Activated naive CD4-positive, alpha-beta T cell treated with anti-CD3 and anti-CD28 coated beads, Interleukin-2, amount 10 ng/mL, durations not matched to agents 7 days and 5 days (primary cell): ENCODE results near the gene UCP2.

Experiments used
- CTCF ChIA-PET: fragments of 350-600 bp; sonication (Branson Sonifier 250); formaldehyde crosslinking; loops from one replicate; lab custom pipeline; 2021; ENCODE audit warnings: antibody characterized with exemption; lab: Charles Lee
- DNase-seq: peaks from one replicate; pipeline ENCODE4 v3.0.0-alpha.2; 2020
- H3K27ac Mint-ChIP-seq: one replicate; pipeline ENCODE4 v1.8.0; 2021; ENCODE audit warnings: mild to moderate bottlenecking, moderate library complexity, mixed read lengths
- H3K27me3 Mint-ChIP-seq: one replicate; pipeline ENCODE4 v1.8.0; 2021; ENCODE audit warnings: mild to moderate bottlenecking, mixed read lengths
- H3K36me3 Mint-ChIP-seq: one replicate; pipeline ENCODE4 v1.8.0; 2021; ENCODE audit warnings: mixed read lengths
- H3K4me1 Mint-ChIP-seq: one replicate; pipeline ENCODE4 v1.8.0; 2021; ENCODE audit warnings: mixed read lengths
- H3K4me3 Mint-ChIP-seq: one replicate; pipeline ENCODE4 v1.8.0; 2021; ENCODE audit warnings: mild to moderate bottlenecking, moderate library complexity, mixed read lengths
- H3K9me3 Mint-ChIP-seq: one replicate; pipeline ENCODE4 v1.8.0; 2021; ENCODE audit warnings: mixed read lengths

The UCP2 gene

GRCh38 chr11:74005721-74006517 is 23.3 kb upstream of the UCP2 start:
- CTCF ChIA-PET: interaction anchor here (1.0 to 1.8 kb wide), 7 partner anchors 9 to 36 kb away, joined by 3 to 9 read pairs (median 4); no protein-coding TSS in a partner anchor
- Mint-ChIP-seq H3K27ac (peak overlapping the region; percentile 94), H3K9me3 (no peaks in the 10 kb centered on the region), H3K4me1 (peaks cover 67% of the 10 kb centered on the region), H3K27me3 (no peaks in the 10 kb centered on the region), H3K36me3 (peaks cover 27% of the 10 kb centered on the region), H3K4me3 (no peak overlapping the region)
- no peak for DNase-seq

GRCh38 chr11:74004759-74005615 is 22.3 kb upstream of the UCP2 start:
- Mint-ChIP-seq H3K9me3 (no peaks in the 10 kb centered on the region), H3K4me3 (peak overlapping the region; percentile 68), H3K27ac (peak overlapping the region; percentile 94), H3K27me3 (no peaks in the 10 kb centered on the region), H3K36me3 (peaks cover 23% of the 10 kb centered on the region), H3K4me1 (peaks cover 60% of the 10 kb centered on the region)
- CTCF ChIA-PET: interaction anchor here (0.6 to 1.8 kb wide), 10 partner anchors 9 to 166 kb away, joined by 3 to 9 read pairs (median 4); partner anchors contain the start of genes C2CD3 and PPME1
- DNase-seq: peak; percentile 93

- no peaks in the 10 kb centered on the region for H3K9me3 Mint-ChIP-seq
- H3K4me1 Mint-ChIP-seq: peaks cover 61% of the 10 kb centered on the region
- no peaks in the 10 kb centered on the region for H3K27me3 Mint-ChIP-seq
Observed at GRCh38 chr11:74004046-74004695, 21.5 kb upstream of the UCP2 start.

GRCh38 chr11:74002832-74003231 is 20.2 kb upstream of the UCP2 start:
- H3K9me3 Mint-ChIP-seq: no peaks in the 10 kb centered on the region
- no peak overlapping the region for H3K27ac Mint-ChIP-seq
- peaks cover 54% of the 10 kb centered on the region for H3K4me1 Mint-ChIP-seq
- no peak for DNase-seq
- no peaks in the 10 kb centered on the region for H3K27me3 Mint-ChIP-seq
- CTCF ChIA-PET: interaction anchor here (1.2 kb wide), 1 partner anchor 22 kb away, joined by 3 read pairs; no protein-coding TSS in a partner anchor
- H3K4me3 Mint-ChIP-seq: no peak overlapping the region
- peaks cover 25% of the 10 kb centered on the region for H3K36me3 Mint-ChIP-seq

More at GRCh38 chr11:74004046-74004695, 21.5 kb upstream of the UCP2 start:
- CTCF ChIA-PET: interaction anchor here (1.0 to 1.8 kb wide), 5 partner anchors 11 to 167 kb away, joined by 3 to 7 read pairs (median 3); partner anchors contain the start of genes C2CD3 and PPME1
- no peak for DNase-seq
- Mint-ChIP-seq H3K27ac (peak overlapping the region; percentile 77), H3K36me3 (peaks cover 25% of the 10 kb centered on the region), H3K4me3 (no peak overlapping the region)

- Mint-ChIP-seq H3K9me3 (no peaks in the 10 kb centered on the region), H3K27ac (no peak overlapping the region), H3K36me3 (peaks cover 25% of the 10 kb centered on the region), H3K27me3 (no peaks in the 10 kb centered on the region), H3K4me1 (peaks cover 62% of the 10 kb centered on the region), H3K4me3 (no peak overlapping the region)
- DNase-seq: no peak
- CTCF ChIA-PET: interaction anchor here (1.4 kb wide), 1 partner anchor 38 kb away, joined by 4 read pairs; no protein-coding TSS in a partner anchor
Observed at GRCh38 chr11:74001822-74002286, 19.2 kb upstream of the UCP2 start.

GRCh38 chr11:74000307-74001133 is 17.9 kb upstream of the UCP2 start:
- peaks cover 63% of the 10 kb centered on the region for H3K4me1 Mint-ChIP-seq
- CTCF ChIA-PET: interaction anchor here (0.8 to 1.4 kb wide), 2 partner anchors 11 to 36 kb away, joined by 4 to 5 read pairs; no protein-coding TSS in a partner anchor
- no peaks in the 10 kb centered on the region for H3K9me3 Mint-ChIP-seq
- H3K27me3 Mint-ChIP-seq: no peaks in the 10 kb centered on the region
- H3K36me3 Mint-ChIP-seq: peaks cover 24% of the 10 kb centered on the region
- no peak overlapping the region for H3K27ac Mint-ChIP-seq
- H3K4me3 Mint-ChIP-seq: no peak overlapping the region
- DNase-seq: no peak

- H3K36me3 Mint-ChIP-seq: peaks cover 21% of the 10 kb centered on the region
- no peaks in the 10 kb centered on the region for H3K9me3 Mint-ChIP-seq
- CTCF ChIA-PET: no interaction called here
- no peak overlapping the region for H3K4me3 Mint-ChIP-seq
- H3K27ac Mint-ChIP-seq: no peak overlapping the region
- no peaks in the 10 kb centered on the region for H3K27me3 Mint-ChIP-seq
- DNase-seq: no peak
- H3K4me1 Mint-ChIP-seq: peaks cover 63% of the 10 kb centered on the region
Observed at GRCh38 chr11:73999581-74000306, 17.1 kb upstream of the UCP2 start.

GRCh38 chr11:73998846-73999575 is 16.4 kb upstream of the UCP2 start:
- Mint-ChIP-seq H3K36me3 (peaks cover 19% of the 10 kb centered on the region), H3K4me1 (peaks cover 62% of the 10 kb centered on the region), H3K9me3 (no peaks in the 10 kb centered on the region), H3K4me3 (no peak overlapping the region), H3K27ac (no peak overlapping the region), H3K27me3 (no peaks in the 10 kb centered on the region)
- CTCF ChIA-PET: no interaction called here
- DNase-seq: no peak

GRCh38 chr11:73997120-73997770 is 14.6 kb upstream of the UCP2 start:
- Mint-ChIP-seq H3K27ac (peak overlapping the region; percentile 1), H3K4me1 (peaks cover 56% of the 10 kb centered on the region), H3K27me3 (no peaks in the 10 kb centered on the region), H3K36me3 (peaks cover 5% of the 10 kb centered on the region), H3K4me3 (no peak overlapping the region), H3K9me3 (no peaks in the 10 kb centered on the region)
- CTCF ChIA-PET: interaction anchor here (1.0 to 1.4 kb wide), 4 partner anchors 13 to 16 kb away, joined by 3 to 5 read pairs (median 3); no protein-coding TSS in a partner anchor
- DNase-seq: no peak

GRCh38 chr11:73996161-73996747 is 13.6 kb upstream of the UCP2 start:
- CTCF ChIA-PET: interaction anchor here (1.3 to 2.0 kb wide), 4 partner anchors 9 to 16 kb away, joined by 3 to 5 read pairs (median 4); no protein-coding TSS in a partner anchor
- peak overlapping the region; percentile 93 for H3K27ac Mint-ChIP-seq
- H3K4me1 Mint-ChIP-seq: peaks cover 60% of the 10 kb centered on the region

GRCh38 chr11:73995731-73996130 is 13.1 kb upstream of the UCP2 start:
- H3K4me1 Mint-ChIP-seq: peaks cover 59% of the 10 kb centered on the region
- peak overlapping the region; percentile 93 for H3K27ac Mint-ChIP-seq
- peak; percentile 76 for DNase-seq
- H3K27me3 Mint-ChIP-seq: peaks cover 3% of the 10 kb centered on the region
- no peaks in the 10 kb centered on the region for H3K9me3 Mint-ChIP-seq
- H3K36me3 Mint-ChIP-seq: peaks cover 3% of the 10 kb centered on the region
- peak overlapping the region; percentile 53 for H3K4me3 Mint-ChIP-seq
- CTCF ChIA-PET: interaction anchor here (0.9 to 2.0 kb wide), 6 partner anchors 9 to 37 kb away, joined by 3 to 5 read pairs (median 4); partner anchors contain the start of gene UCP2

More at GRCh38 chr11:73996161-73996747, 13.6 kb upstream of the UCP2 start:
- H3K4me3 Mint-ChIP-seq: peak overlapping the region; percentile 53
- H3K27me3 Mint-ChIP-seq: peaks cover 2% of the 10 kb centered on the region
- H3K9me3 Mint-ChIP-seq: no peaks in the 10 kb centered on the region
- no peak for DNase-seq
- H3K36me3 Mint-ChIP-seq: peaks cover 5% of the 10 kb centered on the region
